ENCODE data around the gene NKTR.

GRCh38 chr3:42608581-42608980 lies 8.1 kb downstream of the NKTR start:
- TF ChIP-seq CTCF (conservative IDR thresholded peaks at IDR 0.05 in 1 of 2, IDR thresholded peaks at IDR 0.05 in 1 of 2; ENCODE audit: extremely low read depth in 1 of 2, insufficient read depth in 1 of 2, low read depth in 1 of 2, low read length in 2 of 2) (no peak), EZH2 (IDR thresholded peaks at IDR 0.05; ENCODE audit: borderline replicate concordance, low read length) (no peak)

Data from mammary epithelial cell (primary cell).